Stimulated activated CD4-positive, alpha-beta T cell treated with anti-CD3 and anti-CD28 coated beads, Interleukin-2, amount 100 ng/mL, for 24 hours (primary cell): ENCODE data around the gene RUNX1.

Source experiments
- DNase-seq, 2 donors: peaks; one replicate each; pipeline ENCODE4 v3.0.0-alpha.2; 2020

Gene RUNX1

DNA sequence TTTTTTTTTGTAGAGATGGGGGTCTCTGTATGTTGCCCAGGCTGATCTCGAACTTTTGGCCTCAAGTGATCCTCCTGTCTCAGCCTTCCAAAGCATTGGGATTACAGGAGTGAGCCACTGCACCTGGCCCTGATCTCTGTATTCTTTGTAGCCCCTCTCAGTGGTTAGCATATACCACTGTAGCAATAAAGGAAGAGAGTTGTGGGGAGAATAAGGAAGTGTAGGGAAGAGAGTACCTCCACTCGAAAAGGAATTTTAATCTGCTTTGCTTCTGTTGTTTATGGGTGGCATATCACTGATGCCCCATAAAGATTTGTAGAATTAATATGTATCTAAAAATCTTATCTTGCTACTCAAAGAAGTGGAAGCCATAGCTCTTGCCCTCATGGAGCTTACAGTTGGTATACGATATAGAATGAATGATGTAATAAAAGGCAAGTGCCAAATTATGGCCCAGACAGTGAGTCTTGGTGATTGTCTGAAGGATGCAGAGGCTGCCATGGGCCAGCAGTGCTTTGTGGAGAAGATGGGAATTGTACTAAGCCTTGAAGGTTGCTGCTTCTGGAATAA, 284.3 kb downstream of the RUNX1 start:
- DNase-seq, result no peak

DNA sequence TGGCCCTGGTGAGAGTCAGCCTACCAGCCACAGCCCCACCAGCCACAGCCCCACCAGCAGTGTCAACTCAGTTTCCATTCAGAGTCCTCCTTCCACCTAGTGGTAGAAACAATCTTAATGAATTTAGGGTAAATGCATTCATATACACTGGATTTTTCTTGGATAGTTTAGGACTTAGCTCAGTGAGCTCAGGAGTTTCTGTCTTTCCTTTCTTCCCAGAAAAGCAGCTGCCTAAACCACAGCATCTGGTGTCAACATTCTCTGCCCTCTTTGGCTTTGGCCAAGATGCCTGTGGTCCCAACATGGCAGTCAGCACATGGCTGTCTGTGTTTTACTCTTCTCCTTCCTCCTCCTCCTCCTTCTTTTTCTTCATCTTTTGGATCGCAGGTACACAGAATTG, 286.3 kb downstream of the RUNX1 start:
- DNase-seq, result no peak

DNA sequence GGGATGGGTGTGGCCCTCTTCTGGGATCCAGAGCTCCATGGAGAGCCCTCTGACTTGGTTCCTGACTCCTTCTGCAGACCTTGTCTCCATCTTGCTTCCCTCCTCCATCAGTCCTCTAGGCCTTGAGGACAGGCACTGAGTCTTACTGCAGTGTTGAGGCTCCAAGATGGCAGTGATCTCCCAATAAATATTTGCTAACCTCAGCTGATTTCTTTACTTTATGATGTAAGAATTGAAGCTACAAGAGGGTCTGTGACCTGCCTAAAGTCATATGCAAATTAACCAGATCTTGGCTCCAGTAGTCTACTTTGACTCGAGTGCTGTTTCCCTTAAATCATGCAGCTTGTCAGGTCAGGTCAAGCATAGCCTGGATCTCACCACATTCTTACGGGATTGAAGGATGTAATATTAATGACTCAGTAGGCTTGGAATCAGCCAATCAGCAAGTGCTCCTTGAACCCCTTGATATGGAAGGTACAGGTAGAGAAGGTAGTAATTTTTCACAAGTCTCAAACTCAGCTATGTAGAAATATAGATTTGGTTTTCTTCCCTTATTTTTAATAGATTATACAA, 287.3 kb downstream of the RUNX1 start:
- no peak for DNase-seq

DNA sequence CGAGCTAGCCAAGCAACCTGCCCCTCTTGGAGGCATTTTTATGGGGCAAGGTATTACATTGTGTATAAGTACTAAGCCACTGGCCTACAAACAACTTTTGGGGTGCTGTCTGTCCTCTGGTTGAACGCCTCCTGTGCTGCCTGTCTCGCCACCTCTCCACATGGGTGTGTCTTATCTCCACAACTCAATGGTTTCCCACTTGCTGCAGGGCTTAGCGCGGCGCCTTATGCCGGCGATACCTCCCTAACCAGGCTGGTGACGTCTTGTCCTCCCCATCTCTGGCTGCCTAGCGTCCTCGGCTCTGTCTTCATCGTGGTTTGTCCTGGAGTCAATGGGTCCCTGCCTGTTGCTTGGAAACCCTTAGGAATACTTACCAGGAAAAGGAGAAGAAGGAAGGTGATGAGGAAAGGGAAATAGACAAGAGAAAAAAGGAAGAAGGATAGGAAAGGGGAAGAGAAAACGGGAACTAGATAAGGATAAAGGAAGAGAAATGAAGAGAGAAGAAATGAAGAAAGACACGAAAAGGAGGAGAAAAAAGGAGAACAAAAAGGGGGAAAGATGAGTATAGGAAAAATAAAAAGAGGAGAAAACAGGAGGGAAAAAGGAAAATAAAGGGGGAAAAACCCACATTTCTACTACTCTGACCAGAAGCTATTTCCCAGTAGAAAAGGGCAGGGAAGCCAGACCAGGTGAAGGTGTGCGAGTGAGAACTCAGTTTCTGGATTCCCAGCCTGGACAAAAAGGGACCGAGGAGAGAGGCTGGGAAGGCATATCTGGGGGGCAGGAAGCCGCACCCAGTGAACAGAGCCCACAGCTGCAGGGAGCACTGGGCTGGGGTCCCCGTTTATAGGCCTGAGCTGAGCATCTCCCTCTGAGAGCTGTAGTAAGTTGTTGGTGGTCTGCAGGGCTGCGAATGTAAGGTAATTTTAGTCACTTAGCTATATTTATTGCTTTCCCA, 294.1 kb downstream of the RUNX1 start:
- DNase-seq, result no peak

DNA sequence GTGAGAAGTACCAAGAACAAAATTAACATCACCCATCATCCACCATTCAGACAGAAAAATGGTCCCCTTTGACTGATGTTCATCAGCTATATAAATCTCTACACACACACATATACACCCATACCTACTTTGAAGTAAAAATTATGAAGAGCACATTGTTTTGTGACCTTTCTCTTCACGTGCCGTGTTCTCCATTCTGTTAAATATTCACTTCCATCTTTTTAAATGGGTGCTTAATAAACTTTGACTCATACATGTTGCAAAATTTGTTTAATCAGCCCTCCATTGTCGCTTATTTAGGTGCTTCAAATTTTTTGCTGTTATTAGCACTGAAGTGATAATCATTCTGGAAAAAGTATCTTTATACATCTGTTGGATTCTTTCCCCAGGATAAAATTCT, 300.2 kb downstream of the RUNX1 start:
- no peak for DNase-seq

DNA sequence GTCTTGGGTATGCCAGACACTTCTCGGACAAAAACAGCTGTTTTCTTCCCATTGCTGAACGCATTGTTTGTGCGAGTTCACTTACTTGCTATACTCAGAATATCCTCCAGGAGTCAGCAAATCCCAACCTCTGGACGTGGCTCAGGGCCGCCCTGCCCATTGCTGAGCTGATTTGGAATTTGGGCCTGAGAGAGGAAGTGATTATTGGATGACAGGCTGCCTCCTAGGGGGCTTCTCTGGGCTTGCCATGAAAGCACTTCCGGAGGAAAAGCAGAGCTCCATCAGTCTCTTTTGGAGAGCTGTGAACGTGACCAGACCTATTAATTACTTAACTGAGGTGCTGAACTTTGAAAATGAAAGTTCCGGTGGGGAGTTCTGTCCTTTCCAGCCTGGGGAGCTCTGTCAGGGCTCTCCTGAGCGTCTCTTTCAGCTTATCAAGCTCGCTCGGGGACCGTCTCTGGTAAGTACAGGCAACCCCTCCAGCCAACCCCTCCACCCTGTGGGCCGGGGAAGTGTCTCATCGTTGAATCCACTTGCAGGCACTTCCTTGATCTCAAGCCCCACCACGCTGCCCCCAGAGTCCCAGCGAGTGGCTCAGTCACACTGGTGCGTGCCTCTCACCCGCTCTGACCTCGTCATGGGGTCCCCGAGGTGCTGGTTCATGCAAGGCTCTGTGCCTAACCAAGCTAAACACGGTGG, 303.4 kb downstream of the RUNX1 start:
- DNase-seq, result peak; percentile 57 to 60

DNA sequence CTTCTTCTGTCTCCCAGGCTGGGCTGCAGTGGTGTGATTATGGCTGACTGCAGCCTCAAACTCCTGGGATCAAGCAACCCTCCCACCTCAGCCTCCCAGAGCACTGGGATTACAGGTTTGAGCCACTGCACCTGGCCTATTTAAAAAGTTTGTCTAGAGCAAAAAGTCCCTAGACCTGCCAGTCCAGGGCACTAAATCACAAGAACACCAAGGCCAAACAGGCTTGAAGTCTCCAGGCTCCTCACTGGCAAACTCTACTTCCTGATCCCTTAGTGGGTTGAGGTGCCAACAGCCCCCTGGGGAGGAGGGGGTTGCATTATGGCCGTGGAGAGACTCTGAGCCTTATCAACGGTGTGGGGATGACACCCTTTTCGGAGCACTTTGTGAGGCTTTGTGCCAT, 304.3 kb downstream of the RUNX1 start:
- no peak for DNase-seq

DNA sequence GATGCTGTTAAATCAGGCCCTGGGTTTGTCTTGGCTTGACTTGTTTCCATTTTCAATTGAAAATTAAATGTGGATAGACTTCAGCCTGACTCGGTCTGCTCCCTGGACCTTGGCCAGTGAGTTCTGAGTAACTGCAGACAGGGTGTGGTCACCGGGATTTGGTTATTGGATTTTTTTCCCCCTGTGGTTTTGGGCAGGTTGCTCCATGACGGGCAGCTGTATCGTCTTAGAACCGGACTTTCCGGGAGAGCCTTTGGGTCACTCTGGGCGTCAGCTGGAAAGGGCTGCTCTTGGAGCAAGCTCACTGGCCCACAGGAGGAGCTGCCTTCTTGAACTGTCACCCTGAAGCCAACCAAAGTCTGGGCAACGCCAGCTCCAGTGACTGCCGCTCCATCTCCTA, 305.3 kb downstream of the RUNX1 start:
- no peak for DNase-seq

DNA sequence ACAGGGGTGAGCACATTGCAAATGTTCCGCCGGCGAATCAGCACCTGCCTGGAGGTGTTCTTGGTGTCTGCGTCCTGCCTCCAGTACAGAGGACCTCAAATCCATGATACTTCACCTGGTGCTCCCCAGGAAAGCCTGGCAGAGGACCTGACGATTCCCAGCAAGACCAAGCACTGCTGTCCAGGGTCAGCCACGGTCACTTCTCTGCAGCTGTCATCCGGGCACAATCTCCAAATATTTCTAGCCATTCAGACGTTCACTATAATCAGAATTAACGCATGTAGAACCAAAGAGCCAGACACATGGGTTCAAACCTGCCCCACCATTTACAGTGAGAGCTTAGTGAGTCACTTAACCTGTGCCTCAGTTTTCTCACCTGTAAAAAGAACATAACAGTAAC, 305.8 kb downstream of the RUNX1 start:
- no peak for DNase-seq

DNA sequence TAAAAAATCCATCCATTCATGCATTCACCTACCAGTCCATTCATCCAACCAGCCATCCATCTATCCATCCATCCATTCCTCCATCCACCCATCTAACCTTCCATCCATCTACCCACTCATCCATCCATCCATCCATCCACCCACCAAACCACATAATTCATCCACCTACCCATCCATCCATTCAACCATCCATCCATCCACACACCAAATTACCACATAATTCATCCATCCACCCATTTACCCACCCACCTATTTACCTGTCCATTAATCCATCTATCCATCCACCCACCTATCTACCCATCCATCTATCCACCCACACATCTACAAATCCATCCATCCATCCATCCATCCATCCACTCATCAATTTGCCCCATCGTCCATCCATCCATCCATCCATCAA, 308.9 kb downstream of the RUNX1 start:
- no peak for DNase-seq
